IPS-18c (cell line): ENCODE data around the gene TNFAIP8L1.
"Not testable (repeated sequence)": the region's sequence is repeated elsewhere in the genome, so short reads cannot be mapped to it uniquely, and the experiment has no call there.

ENCODE experiments used
- H3K4me3 ChIP-seq: 2 replicates; pipeline ENCODE4 v1.7.0; 2013; ENCODE audit warnings: low read depth, mild to moderate bottlenecking, low read length, moderate library complexity; ENCODE audit not compliant: insufficient read depth
- H3K9me3 ChIP-seq: one replicate; pipeline ENCODE4 v1.6.1; 2013; ENCODE audit warnings: mild to moderate bottlenecking, low read length, moderate library complexity; ENCODE audit not compliant: control insufficient read depth, insufficient read depth

The TNFAIP8L1 gene

GRCh38 chr19:4660993-4661392 is 21.7 kb downstream of the TNFAIP8L1 start:
- H3K9me3 ChIP-seq: no peaks in the 10 kb centered on the region

GRCh38 chr19:4662020-4662695 is 22.8 kb downstream of the TNFAIP8L1 start:
- H3K9me3 ChIP-seq: no peaks in the 10 kb centered on the region
- H3K4me3 ChIP-seq: no peak overlapping the region

More at GRCh38 chr19:4660993-4661392, 21.7 kb downstream of the TNFAIP8L1 start:
- H3K4me3 ChIP-seq: no peak overlapping the region

GRCh38 chr19:4662812-4663211 is 23.5 kb downstream of the TNFAIP8L1 start:
- no peak overlapping the region for H3K4me3 ChIP-seq
- no peaks in the 10 kb centered on the region for H3K9me3 ChIP-seq

- Histone ChIP-seq H3K4me3 (no peak overlapping the region), H3K9me3 (no peaks in the 10 kb centered on the region)
Observed at GRCh38 chr19:4664642-4665041, 25.3 kb downstream of the TNFAIP8L1 start.

- peak within 1 kb of the TSS; percentile 87 for H3K4me3 ChIP-seq
Observed at GRCh38 chr19:4669723-4670480, 30.6 kb downstream of the TNFAIP8L1 start, which contains the start of gene MYDGF. Gene MYDGF, minus strand, starts transcription at chr19:4670342. Its CDS starts 8 bp downstream, at chr19:4670334.

GRCh38 chr19:4671185-4671851 is 32.0 kb downstream of the TNFAIP8L1 start:
- no peak overlapping the region for H3K4me3 ChIP-seq
- no peaks in the 10 kb centered on the region for H3K9me3 ChIP-seq

More at GRCh38 chr19:4669723-4670480, 30.6 kb downstream of the TNFAIP8L1 start, which contains the start of gene MYDGF:
- H3K9me3 ChIP-seq: no peaks in the 10 kb centered on the region

GRCh38 chr19:4673216-4673615 is 33.9 kb downstream of the TNFAIP8L1 start:
- no peaks in the 10 kb centered on the region for H3K9me3 ChIP-seq
- H3K4me3 ChIP-seq: no peak overlapping the region

- Histone ChIP-seq H3K9me3 (no peaks in the 10 kb centered on the region), H3K4me3 (no peak overlapping the region)
Observed at GRCh38 chr19:4673726-4674125, 34.4 kb downstream of the TNFAIP8L1 start.

GRCh38 chr19:4675346-4675745 is 36.0 kb downstream of the TNFAIP8L1 start:
- no peaks in the 10 kb centered on the region for H3K9me3 ChIP-seq
- H3K4me3 ChIP-seq: no peak overlapping the region

- Histone ChIP-seq H3K4me3 (no peak overlapping the region), H3K9me3 (no peaks in the 10 kb centered on the region)
Observed at GRCh38 chr19:4676955-4677731, 37.8 kb downstream of the TNFAIP8L1 start.

GRCh38 chr19:4678881-4679790 is 39.8 kb downstream of the TNFAIP8L1 start:
- Histone ChIP-seq H3K4me3 (peak overlapping the region; percentile 36; the same call in 1 of the 2 replicates), H3K9me3 (no peaks in the 10 kb centered on the region)

GRCh38 chr19:4680021-4680420 is 40.7 kb downstream of the TNFAIP8L1 start:
- not testable (repeated sequence) for H3K4me3 ChIP-seq, H3K9me3 ChIP-seq

GRCh38 chr19:4682417-4683200 is 43.3 kb downstream of the TNFAIP8L1 start:
- H3K9me3 ChIP-seq: no peaks in the 10 kb centered on the region
- no peak overlapping the region for H3K4me3 ChIP-seq

GRCh38 chr19:4684312-4685095 is 45.2 kb downstream of the TNFAIP8L1 start:
- H3K4me3 ChIP-seq: no peak overlapping the region
- no peaks in the 10 kb centered on the region for H3K9me3 ChIP-seq

- Histone ChIP-seq H3K4me3 (no peak overlapping the region), H3K9me3 (no peaks in the 10 kb centered on the region)
Observed at GRCh38 chr19:4686700-4687099, 47.4 kb downstream of the TNFAIP8L1 start.
